Type B pancreatic cell (in vitro differentiated cells): ENCODE measurements around the gene PHF2. TPM values are rescaled to one million over a fixed set of nuclear protein-coding genes. Genes with fewer than 3 reads are reported as not detected.
A peak's percentile ranks its signal among the peaks of the same experiment; 100 is the strongest.

Experiments used
- DNase-seq: peaks from one replicate; pipeline ENCODE4 v3.0.0; 2021; ENCODE audit warnings: mixed read lengths; ENCODE audit not compliant: unreplicated experiment; ENCODE audit errors: extremely low spot score
- H3K27ac Mint-ChIP-seq: 2 replicates; pipeline ENCODE4 v1.8.0; 2021; ENCODE audit warnings: mild to moderate bottlenecking, mixed read lengths
- H3K27me3 Mint-ChIP-seq: 2 replicates; pipeline ENCODE4 v1.8.0; 2021; ENCODE audit warnings: mixed read lengths
- H3K36me3 Mint-ChIP-seq: 2 replicates; pipeline ENCODE4 v1.8.0; 2021; ENCODE audit warnings: mixed read lengths
- H3K4me1 Mint-ChIP-seq: one replicate; pipeline ENCODE4 v1.8.0; 2021; ENCODE audit warnings: mixed read lengths; ENCODE audit not compliant: unreplicated experiment
- H3K4me3 Mint-ChIP-seq: 2 replicates; pipeline ENCODE4 v1.8.0; 2021; ENCODE audit warnings: mild to moderate bottlenecking, mixed read lengths
- H3K9me3 Mint-ChIP-seq: 2 replicates; pipeline ENCODE4 v1.8.0; 2021; ENCODE audit warnings: mixed read lengths
- CTCF ChIP-seq: fragments of 200-600 bp; sonication (generic); conservative IDR thresholded peaks from 2 replicates; pipeline ENCODE4 v1.5.0; 2021; ENCODE audit warnings: antibody characterized with exemption, mild to moderate bottlenecking
- total RNA-seq: library from RNA; stranded (reverse); gene quantifications from 2 replicates; pipeline ENCODE4 v1.2.1, GENCODE V29; 2021; ENCODE audit warnings: low replicate concordance

The PHF2 gene
- total RNA-seq, 1 donor from 2014 or later: 34.7 TPM

GRCh38 chr9:93686127-93686879 lies 109.9 kb downstream of the PHF2 start:
- Mint-ChIP-seq H3K27ac (no peak overlapping the region), H3K36me3 (no peaks in the 10 kb centered on the region), H3K4me1 (peaks cover 9% of the 10 kb centered on the region), H3K4me3 (no peak overlapping the region), H3K27me3 (peaks cover 3% of the 10 kb centered on the region), H3K9me3 (peaks cover 6% of the 10 kb centered on the region)
- TF ChIP-seq CTCF: no peak
- DNase-seq: peak; percentile 60

- Mint-ChIP-seq H3K4me3 (no peak overlapping the region), H3K27me3 (peaks cover 3% of the 10 kb centered on the region), H3K27ac (no peak overlapping the region), H3K36me3 (no peaks in the 10 kb centered on the region), H3K4me1 (peaks cover 9% of the 10 kb centered on the region), H3K9me3 (peaks cover 6% of the 10 kb centered on the region)
- TF ChIP-seq CTCF: no peak
- no peak for DNase-seq
Measured at GRCh38 chr9:93686880-93687236, 110.5 kb downstream of the PHF2 start.

- Mint-ChIP-seq H3K36me3 (no peaks in the 10 kb centered on the region), H3K4me1 (peaks cover 5% of the 10 kb centered on the region), H3K4me3 (no peak overlapping the region), H3K9me3 (peaks cover 6% of the 10 kb centered on the region), H3K27ac (no peak overlapping the region), H3K27me3 (peaks cover 4% of the 10 kb centered on the region)
- no peak for TF ChIP-seq CTCF
- no peak for DNase-seq
Measured at GRCh38 chr9:93690618-93691017, 114.2 kb downstream of the PHF2 start.

- Mint-ChIP-seq H3K27ac (no peak overlapping the region), H3K27me3 (peaks cover 4% of the 10 kb centered on the region), H3K9me3 (peaks cover 6% of the 10 kb centered on the region), H3K4me3 (no peak overlapping the region), H3K36me3 (no peaks in the 10 kb centered on the region), H3K4me1 (no peaks in the 10 kb centered on the region)
- no peak for TF ChIP-seq CTCF
- no peak for DNase-seq
Measured at GRCh38 chr9:93693129-93693528, 116.7 kb downstream of the PHF2 start.

- Mint-ChIP-seq H3K36me3 (no peaks in the 10 kb centered on the region), H3K27me3 (peaks cover 2% of the 10 kb centered on the region), H3K9me3 (no peaks in the 10 kb centered on the region), H3K4me1 (no peaks in the 10 kb centered on the region), H3K4me3 (no peak overlapping the region), H3K27ac (no peak overlapping the region)
- no peak for TF ChIP-seq CTCF
- peak; percentile 60 for DNase-seq
Measured at GRCh38 chr9:93697352-93698139, 121.2 kb downstream of the PHF2 start.
